ENCODE measurements around the gene ARHGEF28.

ARHGEF28 gene

DNA sequence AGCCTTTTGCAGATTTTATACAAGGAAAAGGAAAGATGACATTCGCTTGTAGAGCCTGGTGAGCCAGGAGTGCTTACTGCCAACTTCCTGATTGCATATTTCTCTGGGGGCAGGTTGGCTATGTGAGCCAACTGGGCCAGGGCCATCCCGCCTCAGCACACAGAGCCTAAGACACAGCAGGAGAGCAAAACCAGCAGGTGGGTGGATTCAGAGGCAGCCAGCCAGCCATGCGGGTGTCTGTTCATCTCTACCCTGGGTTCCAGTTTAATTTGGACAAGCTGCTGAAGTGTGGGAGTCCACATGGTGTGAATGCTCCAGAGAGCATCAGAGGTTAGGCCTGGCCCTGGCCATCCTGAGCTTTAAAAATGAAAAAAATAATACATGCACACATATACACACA lies 291.4 kb downstream of the ARHGEF28 start:
- Histone ChIP-seq H3K36me3 (ENCODE audit: insufficient read depth, low read length) (no peaks in the 10 kb centered on the region), H2AFZ (ENCODE audit: low read depth, low read length) (no peak overlapping the region), H3K27me3 (ENCODE audit: insufficient read depth, low read length) (no peaks in the 10 kb centered on the region), H3K9me3 (ENCODE audit: low read length) (peaks cover 1% of the 10 kb centered on the region), H3K4me3 (ENCODE audit: low read length) (no peak overlapping the region), H3K4me1 (ENCODE audit: insufficient read depth, low read length) (no peaks in the 10 kb centered on the region)

DNA sequence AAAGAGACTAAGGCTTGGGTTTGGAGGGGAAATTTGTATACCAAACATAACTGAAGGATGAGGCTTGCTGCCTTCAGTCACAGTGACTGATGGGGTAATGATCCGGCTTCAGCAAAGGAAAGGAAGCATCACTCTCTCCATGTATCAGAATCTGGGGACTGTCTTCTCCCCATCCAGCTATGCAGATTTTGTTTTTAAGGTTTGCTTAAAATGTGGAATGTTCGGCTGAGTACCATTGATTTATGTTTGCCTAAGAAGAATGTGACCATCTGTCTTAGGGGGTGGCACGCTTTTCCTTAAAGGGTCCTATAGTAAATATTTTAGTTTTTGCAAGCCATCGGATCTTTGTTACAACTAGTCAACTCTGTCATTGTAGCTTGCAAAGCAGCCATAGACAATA lies 291.9 kb downstream of the ARHGEF28 start:
- peaks cover 1% of the 10 kb centered on the region for H3K9me3 ChIP-seq (ENCODE audit: low read length)
- H3K36me3 ChIP-seq (ENCODE audit: insufficient read depth, low read length) = no peaks in the 10 kb centered on the region
- H3K4me3 ChIP-seq (ENCODE audit: low read length) = no peak overlapping the region
- H3K4me1 ChIP-seq (ENCODE audit: insufficient read depth, low read length) = no peaks in the 10 kb centered on the region
- H2AFZ ChIP-seq (ENCODE audit: low read depth, low read length) = no peak overlapping the region
- H3K27me3 ChIP-seq (ENCODE audit: insufficient read depth, low read length) = no peaks in the 10 kb centered on the region

DNA sequence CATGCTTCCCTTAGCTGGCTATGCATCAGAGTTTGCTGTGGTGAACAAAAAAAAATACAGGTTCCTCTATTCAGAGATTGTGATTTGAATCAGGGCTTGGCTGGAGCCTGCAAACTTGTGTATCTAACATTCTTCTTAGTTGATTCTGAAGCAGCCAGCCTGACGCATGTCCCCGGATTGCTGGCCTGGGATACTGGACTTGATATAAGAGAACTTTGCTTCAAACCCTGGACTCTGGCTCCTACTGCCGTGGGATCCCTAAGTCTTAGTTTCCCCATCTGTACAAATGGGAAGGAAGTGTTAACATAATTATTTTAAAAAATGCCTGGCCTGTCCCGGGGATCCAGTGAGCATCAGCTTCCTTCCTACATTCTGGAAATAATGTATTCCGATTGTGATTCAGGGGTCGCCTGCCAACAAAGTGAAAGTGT lies 292.8 kb downstream of the ARHGEF28 start:
- peaks cover 1% of the 10 kb centered on the region for H3K9me3 ChIP-seq (ENCODE audit: low read length)
- H2AFZ ChIP-seq (ENCODE audit: low read depth, low read length) = no peak overlapping the region
- no peak overlapping the region for H3K4me3 ChIP-seq (ENCODE audit: low read length)
- no peaks in the 10 kb centered on the region for H3K4me1 ChIP-seq (ENCODE audit: insufficient read depth, low read length)
- H3K27me3 ChIP-seq (ENCODE audit: insufficient read depth, low read length) = no peaks in the 10 kb centered on the region
- H3K36me3 ChIP-seq (ENCODE audit: insufficient read depth, low read length) = no peaks in the 10 kb centered on the region

DNA sequence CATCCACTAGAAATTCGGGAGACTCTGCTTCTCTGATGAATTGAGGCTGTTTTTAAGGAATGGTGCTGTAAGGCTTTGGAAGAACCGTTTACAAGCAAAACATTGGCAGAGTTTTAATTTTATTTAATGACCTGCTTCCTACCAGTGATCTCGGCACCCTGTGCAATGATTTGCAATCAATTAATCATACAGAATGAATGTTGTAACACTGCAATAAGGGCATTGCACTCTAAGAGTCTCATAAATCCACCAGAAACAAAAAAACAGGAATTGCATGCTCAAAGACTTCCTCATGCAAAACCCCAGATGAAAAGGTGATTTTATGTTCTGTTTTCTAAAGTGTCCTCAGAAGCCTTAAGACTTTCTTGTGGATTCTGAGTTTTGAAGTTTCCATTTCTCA lies 295.7 kb downstream of the ARHGEF28 start:
- no peaks in the 10 kb centered on the region for H3K27me3 ChIP-seq (ENCODE audit: insufficient read depth, low read length)
- H3K36me3 ChIP-seq (ENCODE audit: insufficient read depth, low read length) = no peaks in the 10 kb centered on the region
- H3K4me1 ChIP-seq (ENCODE audit: insufficient read depth, low read length) = no peaks in the 10 kb centered on the region
- no peaks in the 10 kb centered on the region for H3K9me3 ChIP-seq (ENCODE audit: low read length)
- no peak overlapping the region for H2AFZ ChIP-seq (ENCODE audit: low read depth, low read length)
- no peak overlapping the region for H3K4me3 ChIP-seq (ENCODE audit: low read length)

DNA sequence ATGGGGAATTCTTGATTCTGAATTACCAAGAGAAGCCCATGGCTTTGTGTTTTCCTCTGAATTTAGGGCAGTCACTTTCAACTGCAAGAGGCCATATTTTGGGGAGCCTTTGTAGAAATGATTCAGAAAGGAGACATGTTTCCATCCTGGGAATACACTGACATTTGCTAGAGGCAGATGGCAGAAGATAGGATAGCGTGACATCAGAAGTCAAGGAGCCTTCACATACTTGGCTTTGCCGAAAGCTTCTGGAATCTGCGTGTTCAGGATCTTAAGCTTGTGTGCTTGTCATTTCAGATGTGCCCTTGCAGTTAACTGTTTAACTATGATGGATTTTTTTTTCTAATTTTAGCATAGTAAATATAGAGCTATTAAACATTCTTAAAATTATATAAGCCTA lies 296.2 kb downstream of the ARHGEF28 start:
- Histone ChIP-seq H3K27me3 (ENCODE audit: insufficient read depth, low read length) (no peaks in the 10 kb centered on the region), H3K4me1 (ENCODE audit: insufficient read depth, low read length) (no peaks in the 10 kb centered on the region), H3K9me3 (ENCODE audit: low read length) (no peaks in the 10 kb centered on the region), H3K4me3 (ENCODE audit: low read length) (no peak overlapping the region), H2AFZ (ENCODE audit: low read depth, low read length) (no peak overlapping the region), H3K36me3 (ENCODE audit: insufficient read depth, low read length) (no peaks in the 10 kb centered on the region)

DNA sequence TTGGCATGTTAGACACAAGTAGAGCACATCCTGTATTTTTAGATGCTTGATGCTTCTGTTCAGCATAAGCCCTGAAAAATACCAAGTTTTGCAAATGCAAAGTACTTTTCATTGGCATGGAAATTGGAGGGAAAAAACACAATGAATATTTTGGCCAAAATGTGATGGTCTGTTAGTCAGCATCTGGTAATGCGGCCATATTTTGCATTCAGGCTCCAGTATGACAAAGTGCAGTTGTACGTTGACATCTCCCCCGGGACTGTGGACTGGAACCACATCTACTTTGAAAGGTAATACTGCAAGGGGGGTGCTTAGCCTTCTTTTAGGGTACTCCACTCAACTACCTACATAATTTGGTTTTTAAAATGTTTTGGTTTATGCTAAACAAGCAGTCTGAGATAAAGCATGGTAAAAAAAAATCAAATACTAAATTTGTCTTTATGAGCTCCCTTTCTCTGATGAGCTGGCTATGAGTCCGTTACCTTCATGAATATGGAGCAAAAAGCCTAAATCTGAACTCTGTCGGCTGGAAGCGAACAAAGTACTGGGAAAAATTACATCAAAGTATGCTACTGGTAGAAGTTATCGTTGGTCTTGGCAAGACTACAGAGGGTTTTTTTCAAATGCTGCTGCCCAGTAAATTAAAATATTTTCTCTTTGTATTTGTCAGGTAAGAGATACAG lies 297.0 kb downstream of the ARHGEF28 start:
- no peaks in the 10 kb centered on the region for H3K4me1 ChIP-seq (ENCODE audit: insufficient read depth, low read length)
- no peak overlapping the region for H2AFZ ChIP-seq (ENCODE audit: low read depth, low read length)
- no peaks in the 10 kb centered on the region for H3K36me3 ChIP-seq (ENCODE audit: insufficient read depth, low read length)
- no peaks in the 10 kb centered on the region for H3K9me3 ChIP-seq (ENCODE audit: low read length)
- H3K27me3 ChIP-seq (ENCODE audit: insufficient read depth, low read length) = no peaks in the 10 kb centered on the region
- no peak overlapping the region for H3K4me3 ChIP-seq (ENCODE audit: low read length)

DNA sequence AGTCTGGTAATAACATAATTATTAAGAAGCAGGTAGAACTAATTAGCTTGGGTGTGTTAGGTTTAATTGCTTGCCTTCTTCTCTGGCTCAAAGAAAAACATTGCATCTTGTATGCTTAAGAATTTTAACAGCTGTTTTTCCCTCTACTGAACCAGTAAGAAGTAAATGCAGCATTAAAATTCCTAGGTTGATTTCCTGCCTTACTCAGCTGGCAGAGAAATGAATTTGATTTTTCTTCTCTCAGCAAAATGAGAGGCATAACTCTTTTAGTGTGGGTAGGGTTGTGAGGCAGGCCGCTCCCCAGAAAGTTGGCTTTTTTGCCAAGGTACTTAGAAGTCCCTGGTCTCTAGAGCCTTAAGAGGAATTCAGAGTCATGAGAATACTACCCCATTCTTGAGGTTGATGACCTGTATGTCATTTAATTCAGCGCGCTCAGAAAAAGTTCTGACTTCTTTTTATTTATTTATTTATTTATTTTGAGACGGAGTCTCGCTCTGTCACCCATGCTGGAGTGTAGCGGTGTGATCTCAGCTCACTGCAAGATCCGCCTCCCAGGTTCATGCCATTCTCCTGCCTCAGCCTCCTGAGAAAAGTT lies 302.6 kb downstream of the ARHGEF28 start:
- no peaks in the 10 kb centered on the region for H3K9me3 ChIP-seq (ENCODE audit: low read length)

DNA sequence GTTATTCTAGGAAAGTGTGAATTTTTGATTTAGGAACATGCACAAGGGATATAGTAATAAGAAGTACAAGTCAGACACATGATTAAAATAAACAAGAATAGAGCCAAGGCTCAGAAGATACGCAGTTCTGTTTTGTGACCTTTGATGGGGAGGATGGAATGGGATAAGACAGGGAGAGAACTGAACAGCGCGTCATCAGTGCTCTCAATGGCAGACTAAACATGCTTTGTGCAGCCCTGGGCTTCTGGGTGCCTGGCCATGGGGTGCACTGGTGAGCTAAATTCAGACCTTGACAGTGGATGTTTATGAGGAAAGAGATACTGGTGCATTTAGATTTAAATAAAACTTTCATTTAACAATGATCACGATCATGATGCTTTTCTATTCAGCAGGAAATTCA lies 309.7 kb downstream of the ARHGEF28 start:
- no peaks in the 10 kb centered on the region for H3K36me3 ChIP-seq (ENCODE audit: insufficient read depth, low read length)
- H2AFZ ChIP-seq (ENCODE audit: low read depth, low read length) = no peak overlapping the region
- peaks cover 25% of the 10 kb centered on the region for H3K4me1 ChIP-seq (ENCODE audit: insufficient read depth, low read length)
- no peaks in the 10 kb centered on the region for H3K9me3 ChIP-seq (ENCODE audit: low read length)
- no peak overlapping the region for H3K4me3 ChIP-seq (ENCODE audit: low read length)
- no peaks in the 10 kb centered on the region for H3K27me3 ChIP-seq (ENCODE audit: insufficient read depth, low read length)

More for the DNA sequence above, 302.6 kb downstream of the ARHGEF28 start:
- H3K27me3 ChIP-seq (ENCODE audit: insufficient read depth, low read length) = no peaks in the 10 kb centered on the region
- H2AFZ ChIP-seq (ENCODE audit: low read depth, low read length) = no peak overlapping the region
- H3K36me3 ChIP-seq (ENCODE audit: insufficient read depth, low read length) = no peaks in the 10 kb centered on the region
- no peak overlapping the region for H3K4me3 ChIP-seq (ENCODE audit: low read length)
- no peaks in the 10 kb centered on the region for H3K4me1 ChIP-seq (ENCODE audit: insufficient read depth, low read length)

DNA sequence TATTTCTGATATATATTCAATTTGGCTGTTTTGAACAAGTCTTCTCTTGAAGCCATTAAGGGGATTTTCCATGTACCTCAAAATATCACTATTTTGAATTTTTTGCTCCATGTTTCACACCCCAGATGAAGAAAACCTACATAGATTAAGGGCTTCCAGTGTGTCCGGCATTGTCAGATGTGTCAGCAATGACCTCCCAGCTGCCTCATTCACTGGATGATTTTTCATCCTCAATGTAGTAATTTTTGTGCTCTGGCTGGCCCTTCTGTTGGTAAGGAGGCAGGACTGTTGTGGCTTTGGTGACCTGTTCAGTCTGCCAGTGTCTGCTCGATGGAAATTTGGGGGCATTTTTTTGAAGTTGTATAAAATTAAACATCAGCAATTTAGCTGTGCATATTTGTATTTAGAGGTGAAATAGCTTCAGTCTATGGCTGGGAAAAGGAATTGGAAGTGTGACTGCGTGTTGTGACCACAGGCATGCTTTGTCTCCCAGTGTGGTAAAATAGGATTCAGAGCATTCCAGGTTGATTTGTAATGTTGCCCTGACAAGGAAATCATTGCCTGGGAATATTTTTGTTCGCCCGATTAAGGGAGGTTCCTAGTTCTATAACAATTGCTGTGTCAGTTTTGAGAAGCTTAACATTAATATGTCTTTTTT lies 312.4 kb downstream of the ARHGEF28 start:
- Histone ChIP-seq H3K9me3 (ENCODE audit: low read length) (no peaks in the 10 kb centered on the region), H3K4me3 (ENCODE audit: low read length) (no peak overlapping the region), H3K4me1 (ENCODE audit: insufficient read depth, low read length) (peaks cover 31% of the 10 kb centered on the region), H3K27me3 (ENCODE audit: insufficient read depth, low read length) (no peaks in the 10 kb centered on the region), H2AFZ (ENCODE audit: low read depth, low read length) (no peak overlapping the region), H3K36me3 (ENCODE audit: insufficient read depth, low read length) (no peaks in the 10 kb centered on the region)

DNA sequence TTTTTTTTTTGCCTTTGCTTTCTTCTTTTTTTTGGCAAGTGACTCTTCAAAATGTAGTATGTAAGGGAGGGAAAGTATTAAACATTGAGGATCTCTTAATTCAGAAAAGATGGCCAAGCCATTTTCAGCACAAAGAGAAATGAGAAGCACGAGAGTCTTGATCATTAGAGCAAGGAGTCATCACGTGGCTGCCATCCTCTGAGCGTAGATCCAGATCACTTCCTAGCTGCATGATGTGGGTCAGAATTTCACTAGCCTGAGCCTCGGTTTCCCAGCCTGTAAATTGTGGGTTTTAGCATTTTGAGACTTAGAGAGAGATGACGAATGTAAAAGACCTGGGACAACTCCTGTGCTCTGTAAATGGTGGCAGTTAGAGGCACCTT lies 312.9 kb downstream of the ARHGEF28 start:
- H3K9me3 ChIP-seq (ENCODE audit: low read length) = no peaks in the 10 kb centered on the region
- H3K4me1 ChIP-seq (ENCODE audit: insufficient read depth, low read length) = peaks cover 31% of the 10 kb centered on the region
- H3K27me3 ChIP-seq (ENCODE audit: insufficient read depth, low read length) = no peaks in the 10 kb centered on the region
- no peak overlapping the region for H2AFZ ChIP-seq (ENCODE audit: low read depth, low read length)
- H3K36me3 ChIP-seq (ENCODE audit: insufficient read depth, low read length) = no peaks in the 10 kb centered on the region
- no peak overlapping the region for H3K4me3 ChIP-seq (ENCODE audit: low read length)

DNA sequence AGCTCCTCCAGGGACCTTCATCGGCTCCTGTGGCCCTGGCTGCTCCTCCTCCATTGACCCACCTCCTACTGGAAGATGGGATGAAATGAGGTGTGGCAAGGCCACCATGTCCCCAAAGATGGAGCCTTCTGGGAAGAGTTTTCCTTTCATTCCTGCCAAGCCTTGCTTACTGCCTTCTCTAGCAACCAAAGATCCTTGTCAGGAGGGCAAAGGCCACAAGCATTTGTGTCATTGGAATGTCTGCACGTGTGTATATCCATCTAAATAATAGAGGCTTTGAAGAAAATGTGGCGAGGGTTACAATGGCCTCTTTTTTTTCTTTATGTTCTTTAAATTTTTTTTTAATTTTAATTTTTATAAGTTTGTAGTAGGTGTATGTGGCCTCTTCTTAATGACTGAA lies 313.6 kb downstream of the ARHGEF28 start:
- Histone ChIP-seq H3K4me3 (ENCODE audit: low read length) (no peak overlapping the region), H3K9me3 (ENCODE audit: low read length) (no peaks in the 10 kb centered on the region), H2AFZ (ENCODE audit: low read depth, low read length) (no peak overlapping the region), H3K4me1 (ENCODE audit: insufficient read depth, low read length) (peaks cover 31% of the 10 kb centered on the region), H3K36me3 (ENCODE audit: insufficient read depth, low read length) (no peaks in the 10 kb centered on the region), H3K27me3 (ENCODE audit: insufficient read depth, low read length) (no peaks in the 10 kb centered on the region)

DNA sequence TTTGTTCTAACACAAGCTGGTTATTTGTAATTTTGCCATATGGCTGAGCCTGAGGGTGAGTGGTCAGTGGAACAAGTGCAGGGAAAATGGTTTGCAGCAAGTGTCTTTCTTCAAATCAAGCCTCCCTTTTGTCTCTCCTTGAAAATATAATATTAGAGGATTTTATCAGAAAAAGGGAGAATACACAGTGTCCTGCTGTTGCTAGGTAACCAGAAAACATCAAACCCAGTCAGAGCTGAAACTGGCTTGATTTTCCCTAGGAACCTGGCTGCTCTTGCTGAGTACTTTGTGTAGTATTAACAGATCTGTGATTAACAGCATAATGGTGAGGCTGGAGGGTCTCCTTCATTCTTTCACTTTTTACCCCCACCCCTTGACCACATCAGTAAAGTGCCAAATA lies 314.0 kb downstream of the ARHGEF28 start:
- no peaks in the 10 kb centered on the region for H3K9me3 ChIP-seq (ENCODE audit: low read length)
- H3K4me3 ChIP-seq (ENCODE audit: low read length) = no peak overlapping the region
- H2AFZ ChIP-seq (ENCODE audit: low read depth, low read length) = no peak overlapping the region
- peaks cover 31% of the 10 kb centered on the region for H3K4me1 ChIP-seq (ENCODE audit: insufficient read depth, low read length)
- no peaks in the 10 kb centered on the region for H3K36me3 ChIP-seq (ENCODE audit: insufficient read depth, low read length)
- no peaks in the 10 kb centered on the region for H3K27me3 ChIP-seq (ENCODE audit: insufficient read depth, low read length)

DNA sequence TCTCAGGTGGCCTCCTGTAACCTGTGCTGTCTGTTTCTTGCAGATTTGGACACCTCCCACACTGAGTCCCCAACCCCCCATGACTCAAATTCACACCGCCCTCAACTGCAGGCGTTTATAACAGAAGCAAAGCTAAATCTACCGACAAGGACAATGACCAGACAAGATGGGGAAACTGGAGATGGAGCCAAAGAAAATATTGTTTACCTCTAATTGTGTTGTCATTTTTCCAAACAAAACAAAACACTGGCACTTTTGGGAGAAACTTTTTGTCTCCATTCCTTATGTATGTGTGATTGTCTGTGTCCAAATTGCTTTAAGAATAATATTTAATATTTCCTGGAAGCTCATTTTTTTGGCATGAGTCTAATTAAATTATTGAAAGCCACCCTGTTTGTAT lies 314.8 kb downstream of the ARHGEF28 start:
- peaks cover 31% of the 10 kb centered on the region for H3K4me1 ChIP-seq (ENCODE audit: insufficient read depth, low read length)
- H3K27me3 ChIP-seq (ENCODE audit: insufficient read depth, low read length) = no peaks in the 10 kb centered on the region
- H2AFZ ChIP-seq (ENCODE audit: low read depth, low read length) = no peak overlapping the region
- H3K9me3 ChIP-seq (ENCODE audit: low read length) = no peaks in the 10 kb centered on the region
- no peaks in the 10 kb centered on the region for H3K36me3 ChIP-seq (ENCODE audit: insufficient read depth, low read length)
- H3K4me3 ChIP-seq (ENCODE audit: low read length) = no peak overlapping the region

Data from neuron (in vitro differentiated cells).